D721Med (cell line): Measurements from ENCODE around the gene ADAMTS9.

ENCODE experiments used
- DNase-seq: peaks from one replicate; pipeline ENCODE4 v3.0.0; 2011; ENCODE audit warnings: low spot score; ENCODE audit not compliant: insufficient read length
- FAIRE-seq: peaks from 2 replicates; lab custom pipeline; 2011; peaks lifted over from hg19 to GRCh38; lab: Jason Lieb, UNC
- TF ChIP-seq, protein P1 (sequence below): IDR thresholded peaks from 2 replicates; pipeline ENCODE4 v1.5.1; 2012; ENCODE audit warnings: mild to moderate bottlenecking, control low read depth; ENCODE audit not compliant: insufficient read depth; ENCODE audit errors: missing control alignments

Gene ADAMTS9

DNA sequence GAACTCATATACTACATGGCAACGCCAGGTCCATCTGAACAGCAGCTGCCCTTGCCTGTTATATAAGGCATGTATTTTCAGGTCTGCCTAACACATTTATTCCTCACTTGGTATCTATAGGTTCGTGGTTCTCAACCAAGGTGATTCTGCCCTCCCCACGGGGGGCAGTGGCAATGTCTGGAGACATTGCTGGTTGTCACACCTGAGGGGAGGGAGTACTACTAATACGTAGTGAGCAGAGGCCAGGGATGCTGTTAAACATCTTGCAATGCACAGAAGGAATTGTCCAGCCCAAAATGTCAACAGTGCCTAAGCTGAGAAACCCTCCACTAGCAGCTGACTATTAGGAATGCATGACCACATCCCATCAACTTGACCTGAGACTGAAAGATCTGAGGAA is 32.6 kb downstream of the ADAMTS9 start:
- DNase-seq (no peak), FAIRE-seq (no peak)
- TF ChIP-seq, protein P1, sequence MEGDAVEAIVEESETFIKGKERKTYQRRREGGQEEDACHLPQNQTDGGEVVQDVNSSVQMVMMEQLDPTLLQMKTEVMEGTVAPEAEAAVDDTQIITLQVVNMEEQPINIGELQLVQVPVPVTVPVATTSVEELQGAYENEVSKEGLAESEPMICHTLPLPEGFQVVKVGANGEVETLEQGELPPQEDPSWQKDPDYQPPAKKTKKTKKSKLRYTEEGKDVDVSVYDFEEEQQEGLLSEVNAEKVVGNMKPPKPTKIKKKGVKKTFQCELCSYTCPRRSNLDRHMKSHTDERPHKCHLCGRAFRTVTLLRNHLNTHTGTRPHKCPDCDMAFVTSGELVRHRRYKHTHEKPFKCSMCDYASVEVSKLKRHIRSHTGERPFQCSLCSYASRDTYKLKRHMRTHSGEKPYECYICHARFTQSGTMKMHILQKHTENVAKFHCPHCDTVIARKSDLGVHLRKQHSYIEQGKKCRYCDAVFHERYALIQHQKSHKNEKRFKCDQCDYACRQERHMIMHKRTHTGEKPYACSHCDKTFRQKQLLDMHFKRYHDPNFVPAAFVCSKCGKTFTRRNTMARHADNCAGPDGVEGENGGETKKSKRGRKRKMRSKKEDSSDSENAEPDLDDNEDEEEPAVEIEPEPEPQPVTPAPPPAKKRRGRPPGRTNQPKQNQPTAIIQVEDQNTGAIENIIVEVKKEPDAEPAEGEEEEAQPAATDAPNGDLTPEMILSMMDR = no peak

DNA sequence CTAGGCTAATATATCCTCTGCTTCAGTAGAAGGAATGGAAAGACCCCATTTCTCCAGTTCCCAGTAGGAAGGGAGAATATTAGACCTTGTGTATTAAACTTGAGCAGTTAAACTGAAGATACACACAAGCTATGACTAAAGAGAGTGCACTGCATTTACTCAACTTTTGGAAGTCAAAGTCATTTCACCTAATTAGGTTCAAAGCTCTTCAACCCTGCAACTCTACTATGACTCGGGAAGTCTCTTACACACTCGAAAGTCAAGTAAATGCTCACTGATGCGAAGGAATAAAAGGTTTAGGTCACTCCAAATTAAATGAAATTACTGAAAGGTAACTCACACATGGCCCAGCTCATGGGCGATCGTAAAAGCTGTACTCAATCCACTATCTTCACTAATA is 33.8 kb downstream of the ADAMTS9 start:
- TF ChIP-seq, protein P1 = no peak
- no peak for FAIRE-seq
- DNase-seq = no peak

DNA sequence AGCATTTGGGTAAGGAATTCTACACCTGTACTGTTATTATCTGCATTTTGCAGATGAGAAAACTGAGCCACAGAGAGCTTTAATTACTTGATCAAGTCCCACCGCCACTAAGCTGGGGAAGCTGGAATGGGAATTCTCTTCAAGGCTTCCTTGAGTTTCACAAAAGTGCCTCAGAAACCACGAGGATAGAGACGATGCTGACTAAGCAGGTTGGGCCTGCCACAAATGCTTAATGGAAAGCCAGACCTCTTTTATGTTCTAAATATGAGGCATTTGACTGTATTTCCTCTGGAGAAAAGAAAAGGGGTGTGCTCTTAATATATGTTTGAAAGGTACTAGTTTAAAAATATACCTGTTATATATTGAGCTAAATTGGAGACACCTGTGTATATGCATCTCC is 34.7 kb downstream of the ADAMTS9 start:
- DNase-seq (no peak), FAIRE-seq (no peak)
- TF ChIP-seq, protein P1 = no peak

GRCh38 chr3:64651741-64652241 is 36.0 kb downstream of the ADAMTS9 start:
- TF ChIP-seq, protein P1 = no peak
- FAIRE-seq (no peak), DNase-seq (no peak)

DNA sequence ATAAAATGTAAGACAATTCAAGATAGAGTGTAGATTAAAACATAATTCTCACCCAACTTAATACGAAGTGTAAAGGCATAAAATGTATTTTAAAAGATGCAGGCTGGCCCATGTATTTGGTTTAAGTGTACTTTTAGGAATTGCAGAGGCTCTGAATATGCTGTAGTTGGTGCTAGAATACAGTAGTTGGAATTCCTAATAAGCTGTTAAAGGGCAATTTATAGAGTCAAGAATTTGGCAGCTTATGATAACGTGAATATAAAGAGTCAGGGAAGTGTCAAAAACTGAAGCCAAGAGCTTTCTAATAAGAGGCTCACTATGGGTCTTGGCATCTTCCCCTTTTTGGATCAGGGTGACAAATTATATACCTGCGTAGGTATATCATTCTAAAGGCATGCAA is 36.5 kb downstream of the ADAMTS9 start:
- TF ChIP-seq, protein P1 = peak; percentile 30
- DNase-seq (no peak), FAIRE-seq (peak; percentile 16)

DNA sequence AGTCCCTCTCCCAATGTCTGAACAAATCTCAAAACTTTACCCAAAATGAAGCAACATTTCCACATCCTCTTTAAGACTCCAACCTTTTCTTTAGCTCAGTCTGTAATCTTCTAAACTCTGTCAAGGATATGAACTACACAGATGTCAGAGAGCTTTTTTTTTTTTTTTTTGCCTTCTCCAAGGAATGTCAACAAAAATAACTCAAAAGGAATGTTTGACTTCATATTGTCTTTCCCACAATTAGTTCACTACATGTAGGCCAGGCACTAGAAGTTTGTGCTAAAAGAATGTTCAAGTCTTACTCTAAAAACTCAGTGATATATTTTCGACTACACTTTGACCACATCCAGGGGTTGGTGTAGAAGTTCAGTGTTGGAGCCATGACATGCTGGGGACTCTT is 37.1 kb downstream of the ADAMTS9 start:
- no peak for DNase-seq
- TF ChIP-seq, protein P1 = no peak
- no peak for FAIRE-seq

GRCh38 chr3:64650096-64650622 is 37.6 kb downstream of the ADAMTS9 start:
- no peak for FAIRE-seq
- TF ChIP-seq, protein P1 = no peak
- no peak for DNase-seq
